GM10266 (cell line): ENCODE results near the gene GRB10.

Experiments used
- DNase-seq: peaks from one replicate; pipeline ENCODE4 v3.0.0; 2012; ENCODE audit errors: extremely low spot score
- TF ChIP-seq, protein P1 (sequence below): IDR thresholded peaks from 2 replicates; pipeline ENCODE4 v1.5.1; 2012; ENCODE audit warnings: mild to moderate bottlenecking, low read depth; ENCODE audit not compliant: control insufficient read depth, insufficient read depth; ENCODE audit errors: missing control alignments

The GRB10 gene

DNA sequence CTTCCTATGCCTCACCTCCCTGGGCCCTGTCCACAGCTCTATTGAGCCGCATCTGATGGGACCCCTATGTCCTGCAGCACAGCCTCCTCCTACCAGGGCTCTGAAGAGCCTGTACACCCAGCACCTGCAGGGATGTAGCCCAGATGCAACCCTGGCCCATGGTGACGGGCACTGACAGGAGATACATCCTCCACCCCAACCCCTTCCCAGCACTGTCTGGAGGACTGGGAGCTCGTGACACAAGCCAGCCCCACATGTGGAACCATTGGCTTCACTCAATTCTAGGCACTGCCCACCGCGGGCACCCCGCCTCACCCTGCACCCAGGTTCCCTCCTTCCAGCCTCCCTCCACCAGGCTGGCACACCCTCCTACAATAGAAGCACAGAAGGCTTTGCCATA lies 2.6 kb upstream of the GRB10 start:
- TF ChIP-seq, protein P1, sequence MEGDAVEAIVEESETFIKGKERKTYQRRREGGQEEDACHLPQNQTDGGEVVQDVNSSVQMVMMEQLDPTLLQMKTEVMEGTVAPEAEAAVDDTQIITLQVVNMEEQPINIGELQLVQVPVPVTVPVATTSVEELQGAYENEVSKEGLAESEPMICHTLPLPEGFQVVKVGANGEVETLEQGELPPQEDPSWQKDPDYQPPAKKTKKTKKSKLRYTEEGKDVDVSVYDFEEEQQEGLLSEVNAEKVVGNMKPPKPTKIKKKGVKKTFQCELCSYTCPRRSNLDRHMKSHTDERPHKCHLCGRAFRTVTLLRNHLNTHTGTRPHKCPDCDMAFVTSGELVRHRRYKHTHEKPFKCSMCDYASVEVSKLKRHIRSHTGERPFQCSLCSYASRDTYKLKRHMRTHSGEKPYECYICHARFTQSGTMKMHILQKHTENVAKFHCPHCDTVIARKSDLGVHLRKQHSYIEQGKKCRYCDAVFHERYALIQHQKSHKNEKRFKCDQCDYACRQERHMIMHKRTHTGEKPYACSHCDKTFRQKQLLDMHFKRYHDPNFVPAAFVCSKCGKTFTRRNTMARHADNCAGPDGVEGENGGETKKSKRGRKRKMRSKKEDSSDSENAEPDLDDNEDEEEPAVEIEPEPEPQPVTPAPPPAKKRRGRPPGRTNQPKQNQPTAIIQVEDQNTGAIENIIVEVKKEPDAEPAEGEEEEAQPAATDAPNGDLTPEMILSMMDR: no peak
- DNase-seq: no peak

DNA sequence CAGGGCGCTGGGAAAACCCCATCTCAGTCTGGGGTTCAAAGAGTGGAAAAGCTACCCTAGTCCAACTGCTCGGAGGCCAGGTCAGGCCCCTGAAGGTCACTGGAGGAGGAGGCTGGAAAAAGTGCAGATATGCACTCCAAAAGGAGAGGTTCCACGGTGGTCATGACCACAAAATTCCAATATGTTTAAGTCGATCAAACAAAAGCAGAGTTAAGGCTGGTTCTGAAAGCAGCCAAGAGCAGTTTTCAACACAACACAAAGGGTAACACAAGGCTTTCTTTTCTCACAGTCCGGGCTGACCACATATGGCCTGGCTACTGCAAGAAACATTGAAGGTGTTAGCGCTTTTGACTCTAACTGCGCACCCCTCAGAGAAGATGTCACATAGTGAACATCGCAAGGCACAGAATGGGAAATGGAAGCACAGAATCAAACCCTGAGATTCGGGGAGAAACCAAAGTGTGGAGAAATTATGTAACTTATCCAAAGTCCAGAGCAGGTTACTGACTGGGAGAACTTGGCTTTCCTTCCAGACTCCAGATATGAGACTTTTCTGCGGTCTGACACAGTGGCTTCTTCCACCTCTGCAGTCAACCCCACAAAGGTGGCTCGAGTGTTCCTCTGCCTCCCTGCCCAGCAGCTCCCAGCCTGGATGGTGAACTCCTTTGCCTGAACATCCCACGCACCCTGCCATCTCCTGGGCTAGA lies 1.3 kb upstream of the GRB10 start:
- no peak for DNase-seq
- TF ChIP-seq, protein P1: no peak

DNA sequence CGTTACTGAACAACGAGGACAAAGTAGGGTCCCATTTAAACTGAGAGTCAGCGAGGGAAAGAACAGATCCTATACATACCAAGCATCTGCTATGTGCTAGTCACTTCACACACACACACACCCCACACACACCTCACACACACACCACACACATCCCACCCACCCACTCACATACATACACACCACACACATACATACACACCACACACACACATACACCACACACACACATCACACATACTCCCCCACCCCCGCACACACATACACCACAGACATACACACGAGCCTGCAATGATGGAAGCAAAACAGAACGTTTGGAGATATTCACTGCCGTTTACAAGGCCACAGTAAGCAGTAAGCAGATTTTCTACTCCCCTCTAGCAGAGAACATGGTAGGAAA lies 607 bp upstream of the GRB10 start:
- DNase-seq: no peak
- TF ChIP-seq, protein P1: no peak

DNA sequence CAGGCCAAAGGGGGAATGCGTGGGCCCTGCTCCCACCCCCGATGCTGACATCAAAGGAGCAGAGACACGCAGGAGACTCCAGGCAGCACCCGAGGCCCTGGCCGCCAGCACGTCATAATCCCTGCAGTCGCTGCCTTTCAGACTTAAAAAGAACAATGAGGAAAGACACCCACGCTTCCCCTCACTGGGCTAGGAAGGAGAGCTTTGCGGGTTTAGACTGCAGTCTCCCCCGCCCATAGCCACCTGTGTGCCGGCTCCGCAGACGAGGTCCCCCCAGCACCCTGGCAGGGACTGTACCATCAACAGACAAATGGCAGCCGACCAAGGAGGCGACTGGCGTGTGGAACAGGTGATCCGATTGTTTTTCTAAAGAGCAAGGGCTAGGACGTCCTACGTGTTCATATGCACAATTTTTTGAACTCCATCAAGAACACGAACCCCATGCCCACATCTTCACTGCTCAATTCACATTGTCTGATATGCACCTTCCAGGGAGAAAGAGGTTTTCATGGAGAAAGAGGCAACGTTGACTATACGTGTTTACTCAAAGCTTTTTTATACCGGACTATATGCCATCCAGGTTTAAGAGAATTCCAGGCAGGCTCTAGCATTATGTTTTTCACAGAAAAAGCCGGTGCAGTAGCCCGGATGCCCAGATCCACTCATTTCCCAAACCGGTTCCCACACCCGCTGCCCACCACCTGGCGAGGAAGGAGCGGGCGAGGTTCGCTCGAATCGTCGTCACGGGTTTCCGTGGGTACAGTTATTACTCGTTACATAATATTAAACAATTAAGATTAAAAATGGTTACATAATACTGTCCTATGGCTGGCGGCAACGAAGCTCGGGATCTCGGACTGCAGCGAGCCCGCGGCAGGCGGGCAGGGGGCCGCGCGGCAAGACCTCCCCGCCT lies 1.1 kb downstream of the GRB10 start:
- DNase-seq: no peak
- TF ChIP-seq, protein P1: no peak

- TF ChIP-seq, protein P1: no peak
- DNase-seq: no peak
These were observed 2.3 kb downstream of the GRB10 start for GRCh38 chr7:50780436-50780835.

DNA sequence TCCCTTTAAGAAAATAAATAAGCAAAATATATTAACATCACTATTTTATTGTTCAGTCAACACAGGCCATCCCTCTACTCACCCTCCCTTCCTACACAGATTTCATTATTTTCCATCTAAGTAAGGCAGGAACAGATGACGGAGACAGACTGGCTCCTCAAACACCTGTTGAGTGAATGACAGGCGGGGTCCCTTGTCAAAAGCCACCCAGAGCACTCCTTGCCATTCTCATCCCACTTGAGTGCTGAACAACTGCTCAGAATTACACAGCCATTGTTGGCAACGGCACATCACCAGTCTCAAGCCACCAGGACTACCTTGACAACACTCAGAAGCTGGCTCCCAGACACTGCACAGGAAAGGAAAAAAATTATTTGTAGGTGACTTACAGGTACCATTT lies 3.3 kb downstream of the GRB10 start:
- TF ChIP-seq, protein P1: no peak
- DNase-seq: no peak

- TF ChIP-seq, protein P1: no peak
- DNase-seq: no peak
These were observed 4.5 kb downstream of the GRB10 start for GRCh38 chr7:50778189-50778588.
